Measurements from ENCODE around the gene CTIF. TPM values are rescaled to one million over a fixed set of nuclear protein-coding genes. Genes with fewer than 3 reads are reported as not detected.

CTIF gene
- total RNA-seq, 2 experiments from 2014 or later, result 3.2 to 3.5 TPM

GRCh38 chr18:48673853-48674721, 135.3 kb downstream of the CTIF start:
- POLR2A ChIA-PET, result no interaction called here
- Mint-ChIP-seq H3K9me3 (peaks cover 5% of the 10 kb centered on the region), H3K4me3 (no peak overlapping the region), H3K27ac (no peak overlapping the region), H3K27me3 (no peaks in the 10 kb centered on the region), H3K4me1 (ENCODE audit: low read depth) (peaks cover 2% of the 10 kb centered on the region), H3K36me3 (ENCODE audit: low read depth) (peaks cover 4% of the 10 kb centered on the region)
- DNase-seq (no peak), ATAC-seq (no peak)
- intact Hi-C loops (cut with micrococcal nuclease), result loop anchor here (10.0 kb wide), 4 partner anchors 371 to 771 kb away; no protein-coding TSS in a partner anchor
- TF ChIP-seq CTCF (IDR thresholded peaks at IDR 0.05), result no peak
- CTCF ChIA-PET, result interaction anchor here (1.0 to 2.6 kb wide), 7 partner anchors 10 to 775 kb away, joined by 3 to 8 read pairs (median 5); no protein-coding TSS in a partner anchor

- ChIA-PET POLR2A (no interaction called here), CTCF (interaction anchor here (0.9 to 2.6 kb wide), 13 partner anchors 11 to 774 kb away, joined by 3 to 8 read pairs (median 4); no protein-coding TSS in a partner anchor)
- TF ChIP-seq CTCF (IDR thresholded peaks at IDR 0.05), result no peak
- peak; percentile 8 for ATAC-seq
- peaks cover 2% of the 10 kb centered on the region for H3K4me1 Mint-ChIP-seq (ENCODE audit: low read depth)
- H3K27ac Mint-ChIP-seq, result no peak overlapping the region
- H3K27me3 Mint-ChIP-seq, result no peaks in the 10 kb centered on the region
- peaks cover 5% of the 10 kb centered on the region for H3K9me3 Mint-ChIP-seq
- intact Hi-C loops (cut with micrococcal nuclease), result loop anchor here (10.0 kb wide), 4 partner anchors 370 to 770 kb away; no protein-coding TSS in a partner anchor
- peaks cover 4% of the 10 kb centered on the region for H3K36me3 Mint-ChIP-seq (ENCODE audit: low read depth)
- DNase-seq, result no peak
- H3K4me3 Mint-ChIP-seq, result no peak overlapping the region
These were observed 136.0 kb downstream of the CTIF start for GRCh38 chr18:48674758-48675351.

- intact Hi-C loops (cut with micrococcal nuclease), result loop anchor here (10.0 kb wide), 4 partner anchors 369 to 769 kb away; no protein-coding TSS in a partner anchor
- ChIA-PET CTCF (interaction anchor here (0.6 to 2.6 kb wide), 16 partner anchors 10 to 1682 kb away, joined by 3 to 8 read pairs (median 3); no protein-coding TSS in a partner anchor), POLR2A (no interaction called here)
- H3K4me3 Mint-ChIP-seq, result no peak overlapping the region
- H3K27ac Mint-ChIP-seq, result no peak overlapping the region
- no peaks in the 10 kb centered on the region for H3K27me3 Mint-ChIP-seq
- peak; percentile 88 for DNase-seq
- H3K9me3 Mint-ChIP-seq, result peaks cover 5% of the 10 kb centered on the region
- H3K36me3 Mint-ChIP-seq (ENCODE audit: low read depth), result peaks cover 4% of the 10 kb centered on the region
- peaks cover 2% of the 10 kb centered on the region for H3K4me1 Mint-ChIP-seq (ENCODE audit: low read depth)
- TF ChIP-seq CTCF (IDR thresholded peaks at IDR 0.05), result peak; percentile 87
- peak; percentile 96 for ATAC-seq
These were observed 136.5 kb downstream of the CTIF start for GRCh38 chr18:48675352-48675761.

- POLR2A ChIA-PET, result no interaction called here
- Mint-ChIP-seq H3K27ac (no peak overlapping the region), H3K4me3 (no peak overlapping the region), H3K9me3 (peaks cover 5% of the 10 kb centered on the region), H3K36me3 (ENCODE audit: low read depth) (peaks cover 4% of the 10 kb centered on the region), H3K4me1 (ENCODE audit: low read depth) (peaks cover 2% of the 10 kb centered on the region), H3K27me3 (no peaks in the 10 kb centered on the region)
- CTCF ChIA-PET, result interaction anchor here (0.6 to 2.6 kb wide), 16 partner anchors 10 to 1681 kb away, joined by 3 to 8 read pairs (median 3); no protein-coding TSS in a partner anchor
- ATAC-seq (no peak), DNase-seq (no peak)
- intact Hi-C loops (cut with micrococcal nuclease), result loop anchor here (10.0 kb wide), 4 partner anchors 369 to 769 kb away; no protein-coding TSS in a partner anchor
- no peak for TF ChIP-seq CTCF (IDR thresholded peaks at IDR 0.05)
These were observed 137.1 kb downstream of the CTIF start for GRCh38 chr18:48675912-48676311.
